PC-9 (cell line): Measurements from ENCODE around the gene TRPC4AP.

ENCODE experiments used
- CTCF ChIP-seq: fragments of 200-600 bp; sonication (generic); conservative IDR thresholded peaks from 2 replicates; pipeline ENCODE4 v1.6.1; 2017; ENCODE audit warnings: mixed run types, antibody characterized with exemption, mild to moderate bottlenecking, moderate library complexity
- EZH2 ChIP-seq: fragments of 200-600 bp; sonication (generic); IDR thresholded peaks from 2 replicates; pipeline ENCODE4 v1.8.0; 2017; ENCODE audit warnings: antibody characterized with exemption, low read depth

- no peak for TF ChIP-seq EZH2
- no peak for TF ChIP-seq CTCF
These were observed 75.3 kb downstream of the TRPC4AP start for GRCh38 chr20:35017099-35017835.
